Smooth muscle cell (in vitro differentiated cells): Measurements from ENCODE around the gene ATG4D. TPM values are rescaled to one million over a fixed set of nuclear protein-coding genes. Genes with fewer than 3 reads are reported as not detected.

ENCODE experiments used
- DNase-seq: peaks from one replicate; lab custom pipeline; 2025; ENCODE audit not compliant: unreplicated experiment; lab: John Stamatoyannopoulos, UW
- H2AFZ ChIP-seq: fragments of 200-600 bp; sonication (generic); 2 replicates; pipeline ENCODE4 v1.6.0; 2016; ENCODE audit warnings: antibody characterized with exemption, low read depth, mild to moderate bottlenecking
- H3F3A ChIP-seq: fragments of 200-600 bp; sonication (generic); 2 replicates; pipeline ENCODE4 v1.6.0; 2017; ENCODE audit warnings: antibody characterized with exemption, low read depth
- H3K27ac ChIP-seq: fragments of 200-600 bp; sonication (generic); 2 replicates; pipeline ENCODE4 v1.5.1; 2016; ENCODE audit warnings: low read depth, mild to moderate bottlenecking
- H3K27me3 ChIP-seq: fragments of 200-600 bp; sonication (generic); 2 replicates; pipeline ENCODE4 v1.6.1; 2016; ENCODE audit warnings: low read depth, mild to moderate bottlenecking
- H3K36me3 ChIP-seq: fragments of 200-600 bp; sonication (generic); 2 replicates; pipeline ENCODE4 v1.5.1; 2016; ENCODE audit warnings: low read depth
- H3K4me1 ChIP-seq: fragments of 200-600 bp; sonication (generic); 2 replicates; pipeline ENCODE4 v1.5.1; 2016; ENCODE audit warnings: low read depth
- H3K4me2 ChIP-seq: fragments of 200-600 bp; sonication (generic); 2 replicates; pipeline ENCODE4 v1.6.0; 2016; ENCODE audit warnings: mild to moderate bottlenecking
- H3K4me3 ChIP-seq: fragments of 200-600 bp; sonication (generic); 2 replicates; pipeline ENCODE4 v1.5.1; 2016; ENCODE audit warnings: mild to moderate bottlenecking
- H3K79me2 ChIP-seq: fragments of 200-600 bp; sonication (generic); 2 replicates; pipeline ENCODE4 v1.6.0; 2016; ENCODE audit warnings: low read depth, mild to moderate bottlenecking
- H3K9ac ChIP-seq: fragments of 200-600 bp; sonication (generic); 2 replicates; pipeline ENCODE4 v1.6.0; 2016; ENCODE audit warnings: low read depth
- H3K9me3 ChIP-seq: fragments of 200-600 bp; sonication (generic); replicated peaks from 2 replicates; pipeline ENCODE4 v1.5.1; 2016; ENCODE audit warnings: low read depth
- H4K20me1 ChIP-seq: fragments of 200-600 bp; sonication (generic); 2 replicates; pipeline ENCODE4 v1.6.0; 2016; ENCODE audit warnings: low read depth
- WGBS: methylation state at CpG from one replicate; pipeline ENCODE4 v1.1.7; 2016; ENCODE audit warnings: low lambda C conversion rate; 5-methylcytosine and 5-hydroxymethylcytosine counted together
- polyA plus RNA-seq: library from polyadenylated mRNA; unstranded; fragments of >200 nt; fragmentation: Nextera tagmentation; extraction: Ambion mirVana; gene quantifications from 2 replicates; pipeline ENCODE4 v1.2.1, GENCODE V29; 2016
- total RNA-seq: library from RNA; depleted of rRNA; stranded (reverse); fragments of >200 nt; gene quantifications from 2 replicates; pipeline ENCODE4 v1.2.3, GENCODE V29; 2014
- TF ChIP-seq, protein P1 (sequence below): fragments of 200-600 bp; sonication (generic); IDR thresholded peaks from 2 replicates; pipeline ENCODE4 v1.5.1; 2017; ENCODE audit warnings: borderline replicate concordance, mild to moderate bottlenecking, antibody characterized with exemption; ENCODE audit not compliant: insufficient read depth, poor library complexity, severe bottlenecking

Gene ATG4D
- total and polyA plus RNA-seq, 2 experiments from 2014 or later, result 12.9 to 19.0 TPM

DNA sequence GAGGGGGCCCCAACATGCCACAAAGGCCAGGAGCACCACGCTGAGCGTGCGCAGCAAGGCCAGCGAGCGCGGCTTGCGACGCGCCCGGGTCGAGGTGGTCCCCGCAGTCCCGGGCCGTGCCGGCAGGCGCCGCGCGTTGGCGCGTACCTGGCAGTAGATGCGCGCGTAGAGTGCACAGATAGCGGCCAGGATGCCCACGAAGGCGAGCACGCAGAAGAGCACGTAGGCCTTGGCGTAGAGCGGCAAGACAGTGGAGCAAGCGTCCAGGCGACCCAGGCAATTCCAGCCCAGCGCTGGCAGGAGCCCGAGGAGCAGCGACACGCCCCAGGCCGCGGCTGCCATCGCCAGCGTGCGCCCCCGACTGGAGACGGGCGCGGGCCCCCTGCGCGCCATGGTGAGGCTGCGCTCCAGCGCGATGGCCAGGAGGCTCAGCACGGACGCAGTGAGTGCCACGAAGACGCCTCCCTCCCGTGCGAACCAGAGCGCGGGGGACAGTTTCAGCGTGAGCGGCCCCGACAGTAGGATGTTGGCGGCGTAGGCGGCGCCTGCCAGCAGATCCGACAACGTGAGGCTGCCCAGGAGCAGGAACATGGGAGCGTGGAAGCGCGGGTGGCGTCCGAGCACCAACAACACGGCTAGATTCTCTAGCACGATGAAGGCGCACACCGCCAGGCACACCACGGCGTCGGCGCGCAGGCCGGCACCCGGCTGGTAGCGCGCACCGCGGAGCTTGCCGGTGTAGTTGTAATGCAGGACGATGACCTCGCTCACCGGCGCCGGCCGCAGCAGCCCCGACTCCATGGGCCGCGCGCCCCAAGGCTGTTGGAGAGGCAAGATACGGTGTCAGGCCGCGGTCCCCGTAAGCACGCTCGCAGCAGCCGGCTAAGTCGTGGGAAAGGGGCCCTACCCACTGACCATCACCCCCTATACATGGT is 29.2 kb upstream of the ATG4D start:
- Histone ChIP-seq H3K4me3 (peak overlapping the region; percentile 31), H3F3A (no peaks in the 10 kb centered on the region), H3K27ac (no peak overlapping the region), H3K4me1 (peaks cover 18% of the 10 kb centered on the region), H3K27me3 (peaks cover 19% of the 10 kb centered on the region), H2AFZ (peak overlapping the region; percentile 72), H3K9me3 (no peaks in the 10 kb centered on the region), H3K79me2 (peaks cover 16% of the 10 kb centered on the region), H3K9ac (no peak overlapping the region), H4K20me1 (no peaks in the 10 kb centered on the region), H3K4me2 (peak overlapping the region; percentile 80), H3K36me3 (no peaks in the 10 kb centered on the region)
- no peak for DNase-seq
- TF ChIP-seq, protein P1, sequence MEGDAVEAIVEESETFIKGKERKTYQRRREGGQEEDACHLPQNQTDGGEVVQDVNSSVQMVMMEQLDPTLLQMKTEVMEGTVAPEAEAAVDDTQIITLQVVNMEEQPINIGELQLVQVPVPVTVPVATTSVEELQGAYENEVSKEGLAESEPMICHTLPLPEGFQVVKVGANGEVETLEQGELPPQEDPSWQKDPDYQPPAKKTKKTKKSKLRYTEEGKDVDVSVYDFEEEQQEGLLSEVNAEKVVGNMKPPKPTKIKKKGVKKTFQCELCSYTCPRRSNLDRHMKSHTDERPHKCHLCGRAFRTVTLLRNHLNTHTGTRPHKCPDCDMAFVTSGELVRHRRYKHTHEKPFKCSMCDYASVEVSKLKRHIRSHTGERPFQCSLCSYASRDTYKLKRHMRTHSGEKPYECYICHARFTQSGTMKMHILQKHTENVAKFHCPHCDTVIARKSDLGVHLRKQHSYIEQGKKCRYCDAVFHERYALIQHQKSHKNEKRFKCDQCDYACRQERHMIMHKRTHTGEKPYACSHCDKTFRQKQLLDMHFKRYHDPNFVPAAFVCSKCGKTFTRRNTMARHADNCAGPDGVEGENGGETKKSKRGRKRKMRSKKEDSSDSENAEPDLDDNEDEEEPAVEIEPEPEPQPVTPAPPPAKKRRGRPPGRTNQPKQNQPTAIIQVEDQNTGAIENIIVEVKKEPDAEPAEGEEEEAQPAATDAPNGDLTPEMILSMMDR, result no peak
- 19% methylated on average over 106 of the region's 107 CpGs for WGBS

DNA sequence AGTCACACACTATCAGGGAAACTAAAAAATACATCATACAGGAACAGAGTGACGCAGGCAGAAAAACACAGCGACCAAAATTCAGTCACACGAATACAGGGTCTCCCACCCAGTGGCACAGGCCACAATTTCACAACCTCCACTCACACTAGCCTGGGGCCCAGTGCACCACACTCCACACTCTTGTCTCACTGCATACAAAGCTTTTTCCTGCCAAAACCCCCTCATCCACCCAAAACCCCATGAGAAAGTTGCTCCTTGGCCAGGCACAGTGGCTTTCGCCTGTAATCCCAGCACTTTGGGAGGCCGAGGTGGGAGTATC is 27.7 kb upstream of the ATG4D start:
- peaks cover 19% of the 10 kb centered on the region for H3K27me3 ChIP-seq
- H3K4me3 ChIP-seq, result no peak overlapping the region
- no peaks in the 10 kb centered on the region for H3K9me3 ChIP-seq
- peaks cover 16% of the 10 kb centered on the region for H3K79me2 ChIP-seq
- no peaks in the 10 kb centered on the region for H3F3A ChIP-seq
- no peak overlapping the region for H3K27ac ChIP-seq
- DNase-seq, result no peak
- peak overlapping the region; percentile 93 for H3K4me2 ChIP-seq
- H2AFZ ChIP-seq, result no peak overlapping the region
- no peak overlapping the region for H3K9ac ChIP-seq
- TF ChIP-seq, protein P1, result no peak
- 83% methylated on average over 5 of the region's 5 CpGs for WGBS
- H3K4me1 ChIP-seq, result peaks cover 12% of the 10 kb centered on the region
- no peaks in the 10 kb centered on the region for H3K36me3 ChIP-seq
- no peaks in the 10 kb centered on the region for H4K20me1 ChIP-seq

DNA sequence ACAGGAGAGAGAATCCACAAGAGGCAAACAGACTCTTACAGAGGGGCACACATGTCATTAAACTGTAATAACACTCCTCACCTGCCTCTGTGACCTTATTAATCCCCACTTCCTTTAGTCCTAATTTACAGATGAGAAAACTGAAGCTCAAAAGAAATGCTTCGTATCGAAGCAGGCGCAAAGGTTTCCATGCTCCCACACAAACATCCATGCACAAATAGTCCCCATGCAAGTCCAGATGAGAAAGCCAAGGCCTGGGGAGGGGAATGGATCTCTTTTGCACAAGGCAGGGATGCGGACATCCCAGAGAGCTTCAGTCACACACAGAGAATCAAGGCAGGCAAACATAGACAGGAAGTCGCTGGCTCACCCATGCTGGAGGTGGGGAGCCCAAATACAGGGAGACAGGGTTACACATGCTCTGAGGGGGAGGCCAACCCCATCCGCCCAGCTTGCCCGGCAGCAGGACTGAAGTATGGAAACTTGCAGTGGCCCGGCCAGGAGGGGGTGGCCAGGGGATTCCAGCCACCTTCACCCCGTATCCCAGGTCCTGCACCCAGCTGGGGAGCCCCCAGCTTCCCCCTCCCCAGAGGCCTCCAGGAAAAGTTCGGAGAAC is 26.9 kb upstream of the ATG4D start:
- H3F3A ChIP-seq, result no peaks in the 10 kb centered on the region
- H3K9ac ChIP-seq, result no peak overlapping the region
- H3K27ac ChIP-seq, result no peak overlapping the region
- no peaks in the 10 kb centered on the region for H3K9me3 ChIP-seq
- peaks cover 12% of the 10 kb centered on the region for H3K4me1 ChIP-seq
- H3K4me3 ChIP-seq, result peak overlapping the region; percentile 54
- TF ChIP-seq, protein P1, result no peak
- H2AFZ ChIP-seq, result peak overlapping the region; percentile 60
- H4K20me1 ChIP-seq, result no peaks in the 10 kb centered on the region
- peaks cover 19% of the 10 kb centered on the region for H3K27me3 ChIP-seq
- H3K4me2 ChIP-seq, result peak overlapping the region; percentile 93
- H3K79me2 ChIP-seq, result peaks cover 16% of the 10 kb centered on the region
- WGBS, result 39% methylated on average over 10 of the region's 10 CpGs
- DNase-seq, result no peak
- H3K36me3 ChIP-seq, result no peaks in the 10 kb centered on the region
